PC-3 (cell line): ENCODE results near the gene FBXL15. TPM values are rescaled to one million over a fixed set of nuclear protein-coding genes. Genes with fewer than 3 reads are reported as not detected.

Source experiments
- ATAC-seq: fragments of 200-7000 bp; cut with Tn5 transposase; 2 replicates; pipeline ENCODE4 v1.9.1; 2020; ENCODE audit warnings: mild to moderate bottlenecking, moderate library complexity
- BruUV-seq: library from RNA; stranded (reverse); fragments of 400-500 nt; replicated peaks from 2 replicates; lab custom pipeline; 2021; lab: Mats Ljungman, UMichigan
- CTCF ChIA-PET: fragments of 300-600 bp; sonication (Branson Sonifier 250); formaldehyde crosslinking; loops from one replicate; lab custom pipeline; 2022; ENCODE audit warnings: antibody characterized with exemption; lab: Charles Lee
- POLR2A ChIA-PET: fragments of 300-600 bp; sonication (Branson Sonifier 250); formaldehyde crosslinking; loops from one replicate; lab custom pipeline; 2022; ENCODE audit warnings: antibody characterized with exemption; ENCODE audit not compliant: unreplicated experiment; lab: Charles Lee
- DNase-seq: peaks from one replicate; pipeline ENCODE4 v3.0.0-alpha.2; 2015
- H2AFZ ChIP-seq: fragments of 300-600 bp; sonication (generic); 2 replicates; pipeline ENCODE4 v1.6.0; 2016; ENCODE audit warnings: antibody characterized with exemption, low read length
- H3F3A ChIP-seq: fragments of 300-600 bp; sonication (generic); one replicate; pipeline ENCODE4 v1.6.0; 2017; ENCODE audit warnings: antibody characterized with exemption, low read length, control low read depth, mild to moderate bottlenecking; ENCODE audit not compliant: unreplicated experiment
- H3K27ac ChIP-seq: fragments of 300-600 bp; sonication (generic); 2 replicates; pipeline ENCODE4 v1.5.1; 2016; ENCODE audit warnings: mild to moderate bottlenecking, low read length
- H3K27me3 ChIP-seq: fragments of 300-600 bp; sonication (generic); 2 replicates; pipeline ENCODE4 v1.6.1; 2016; ENCODE audit warnings: low read length, mixed read lengths
- H3K36me3 ChIP-seq: fragments of 300-600 bp; sonication (generic); 2 replicates; pipeline ENCODE4 v1.6.1; 2016; ENCODE audit warnings: low read depth, mixed run types, low read length, mixed read lengths
- H3K4me1 ChIP-seq: fragments of 300-600 bp; sonication (generic); 2 replicates; pipeline ENCODE4 v1.5.1; 2016; ENCODE audit warnings: low read length; ENCODE audit not compliant: insufficient read depth
- H3K4me2 ChIP-seq: fragments of 300-600 bp; sonication (generic); 2 replicates; pipeline ENCODE4 v1.6.0; 2016; ENCODE audit warnings: low read length
- H3K4me3 ChIP-seq: fragments of 300-600 bp; sonication (generic); 2 replicates; pipeline ENCODE4 v1.5.1; 2016; ENCODE audit warnings: mild to moderate bottlenecking, low read length, mixed read lengths
- H3K79me2 ChIP-seq: fragments of 300-600 bp; sonication (generic); 2 replicates; pipeline ENCODE4 v1.6.1; 2017; ENCODE audit warnings: low read length, mixed read lengths
- H3K9ac ChIP-seq: fragments of 300-600 bp; sonication (generic); 2 replicates; pipeline ENCODE4 v1.6.0; 2016; ENCODE audit warnings: mild to moderate bottlenecking, low read length
- H3K9me2 ChIP-seq: fragments of 300-600 bp; sonication (generic); replicated peaks from 2 replicates; pipeline ENCODE4 v1.6.1; 2016; ENCODE audit warnings: mixed run types, low read length, mixed read lengths
- H3K9me3 ChIP-seq: fragments of 300-600 bp; sonication (generic); 2 replicates; pipeline ENCODE4 v1.6.1; 2016; ENCODE audit warnings: low read length, mixed read lengths
- H4K20me1 ChIP-seq: fragments of 300-600 bp; sonication (generic); 2 replicates; pipeline ENCODE4 v1.6.1; 2016; ENCODE audit warnings: low read length, mixed read lengths
- EZH2 ChIP-seq: fragments of 300-600 bp; sonication (generic); IDR thresholded peaks from one replicate; pipeline ENCODE4 v1.6.1; 2017; ENCODE audit warnings: antibody characterized with exemption, mild to moderate bottlenecking, low read length; ENCODE audit not compliant: unreplicated experiment
- EZH2phosphoT487 ChIP-seq: fragments of 300-600 bp; sonication (generic); IDR thresholded peaks from 2 replicates; pipeline ENCODE4 v1.6.1; 2018; ENCODE audit warnings: mild to moderate bottlenecking, antibody characterized with exemption, low read length, borderline replicate concordance
- intact Hi-C: fragments of 100-400 bp; cut with micrococcal nuclease; formaldehyde crosslinking; loops from 2 replicates; pipeline ENCODE4 v1.9.0; 2023
- total RNA-seq: library from RNA; depleted of rRNA; stranded (reverse); fragments of >200 nt; gene quantifications from 2 replicates; pipeline ENCODE4 v1.2.3, GENCODE V29; 2014
- TF ChIP-seq, protein P1 (sequence below): fragments of 300-600 bp; sonication (generic); conservative IDR thresholded peaks from 2 replicates; pipeline ENCODE4 v1.5.1; 2017; ENCODE audit warnings: antibody characterized with exemption, low read depth, mild to moderate bottlenecking, low read length

Gene FBXL15
- total RNA-seq, 1 experiment from 2014 or later, result 12.7 TPM

DNA sequence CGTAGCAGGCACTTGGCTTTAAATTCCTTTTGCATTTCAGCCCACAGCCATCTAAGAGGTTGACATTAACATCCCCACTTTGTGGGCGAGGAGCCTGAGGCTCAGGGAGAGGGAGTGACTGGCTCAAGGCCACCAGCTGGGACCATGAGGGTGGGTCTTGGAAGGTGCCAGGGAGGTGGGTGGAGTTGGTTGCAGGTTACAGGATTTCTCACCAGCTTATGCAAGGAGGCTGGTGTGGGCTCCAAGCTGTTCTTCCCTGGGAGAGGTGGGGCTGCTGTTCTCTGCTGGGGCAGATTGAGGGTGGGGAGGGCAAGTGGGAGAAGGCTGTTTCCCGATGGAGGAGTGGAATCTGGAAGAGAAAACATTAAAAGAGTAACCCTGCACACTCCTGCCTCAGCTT is 44.8 kb downstream of the FBXL15 start:
- H3F3A ChIP-seq, result no peaks in the 10 kb centered on the region
- ATAC-seq, result no peak

DNA sequence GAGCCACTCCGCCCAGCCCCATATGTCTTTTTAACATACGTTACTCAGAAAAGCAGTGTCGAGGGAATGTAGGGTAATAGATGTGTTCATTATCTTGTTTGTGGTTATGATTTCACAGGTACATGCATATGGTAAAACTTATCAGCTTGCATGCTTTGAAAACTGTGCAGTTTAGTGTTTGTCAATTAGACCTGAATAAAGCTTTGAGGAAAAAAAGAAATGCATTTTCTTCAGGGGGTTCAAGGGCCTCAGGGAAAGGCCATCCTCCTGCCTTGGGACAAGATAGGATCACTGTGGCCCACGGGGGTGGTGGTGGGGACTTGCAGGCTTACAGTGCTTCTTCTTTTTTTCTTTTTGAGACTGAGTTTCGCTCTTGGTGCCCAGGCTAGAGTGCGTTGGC is 46.7 kb downstream of the FBXL15 start:
- Histone ChIP-seq H3K27ac (no peak overlapping the region), H3K4me3 (no peak overlapping the region), H3F3A (no peaks in the 10 kb centered on the region), H2AFZ (no peak overlapping the region), H3K79me2 (no peaks in the 10 kb centered on the region), H4K20me1 (no peaks in the 10 kb centered on the region), H3K9me2 (no peaks in the 10 kb centered on the region), H3K27me3 (no peaks in the 10 kb centered on the region), H3K4me1 (no peaks in the 10 kb centered on the region), H3K4me2 (no peak overlapping the region), H3K36me3 (no peaks in the 10 kb centered on the region), H3K9ac (no peak overlapping the region), H3K9me3 (no peaks in the 10 kb centered on the region)
- ChIA-PET CTCF (no interaction called here), POLR2A (no interaction called here)
- intact Hi-C loops, result no loop called here
- BruUV-seq, result no TSS peak
- ATAC-seq (no peak), DNase-seq (no peak)
- no peak for TF ChIP-seq EZH2phosphoT487
- TF ChIP-seq, protein P1, sequence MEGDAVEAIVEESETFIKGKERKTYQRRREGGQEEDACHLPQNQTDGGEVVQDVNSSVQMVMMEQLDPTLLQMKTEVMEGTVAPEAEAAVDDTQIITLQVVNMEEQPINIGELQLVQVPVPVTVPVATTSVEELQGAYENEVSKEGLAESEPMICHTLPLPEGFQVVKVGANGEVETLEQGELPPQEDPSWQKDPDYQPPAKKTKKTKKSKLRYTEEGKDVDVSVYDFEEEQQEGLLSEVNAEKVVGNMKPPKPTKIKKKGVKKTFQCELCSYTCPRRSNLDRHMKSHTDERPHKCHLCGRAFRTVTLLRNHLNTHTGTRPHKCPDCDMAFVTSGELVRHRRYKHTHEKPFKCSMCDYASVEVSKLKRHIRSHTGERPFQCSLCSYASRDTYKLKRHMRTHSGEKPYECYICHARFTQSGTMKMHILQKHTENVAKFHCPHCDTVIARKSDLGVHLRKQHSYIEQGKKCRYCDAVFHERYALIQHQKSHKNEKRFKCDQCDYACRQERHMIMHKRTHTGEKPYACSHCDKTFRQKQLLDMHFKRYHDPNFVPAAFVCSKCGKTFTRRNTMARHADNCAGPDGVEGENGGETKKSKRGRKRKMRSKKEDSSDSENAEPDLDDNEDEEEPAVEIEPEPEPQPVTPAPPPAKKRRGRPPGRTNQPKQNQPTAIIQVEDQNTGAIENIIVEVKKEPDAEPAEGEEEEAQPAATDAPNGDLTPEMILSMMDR, result no peak
- TF ChIP-seq EZH2, result no peak

More for the DNA sequence above, 44.8 kb downstream of the FBXL15 start:
- H3K27me3 ChIP-seq, result no peaks in the 10 kb centered on the region
- TF ChIP-seq EZH2, result no peak
- no peak for TF ChIP-seq EZH2phosphoT487
- TF ChIP-seq, protein P1, result no peak
- H4K20me1 ChIP-seq, result no peaks in the 10 kb centered on the region
- peaks cover 6% of the 10 kb centered on the region; the same call in 1 of the 2 replicates for H3K4me1 ChIP-seq
- intact Hi-C loops, result no loop called here
- no peak overlapping the region for H3K27ac ChIP-seq
- no peaks in the 10 kb centered on the region for H3K79me2 ChIP-seq
- ChIA-PET CTCF (no interaction called here), POLR2A (no interaction called here)
- H3K4me2 ChIP-seq, result no peak overlapping the region
- no peak overlapping the region for H3K9ac ChIP-seq
- H3K9me2 ChIP-seq, result no peaks in the 10 kb centered on the region
- H3K4me3 ChIP-seq, result no peak overlapping the region
- no peak overlapping the region for H2AFZ ChIP-seq
- no peaks in the 10 kb centered on the region for H3K36me3 ChIP-seq
- no TSS peak for BruUV-seq
- DNase-seq, result no peak
- no peaks in the 10 kb centered on the region for H3K9me3 ChIP-seq

DNA sequence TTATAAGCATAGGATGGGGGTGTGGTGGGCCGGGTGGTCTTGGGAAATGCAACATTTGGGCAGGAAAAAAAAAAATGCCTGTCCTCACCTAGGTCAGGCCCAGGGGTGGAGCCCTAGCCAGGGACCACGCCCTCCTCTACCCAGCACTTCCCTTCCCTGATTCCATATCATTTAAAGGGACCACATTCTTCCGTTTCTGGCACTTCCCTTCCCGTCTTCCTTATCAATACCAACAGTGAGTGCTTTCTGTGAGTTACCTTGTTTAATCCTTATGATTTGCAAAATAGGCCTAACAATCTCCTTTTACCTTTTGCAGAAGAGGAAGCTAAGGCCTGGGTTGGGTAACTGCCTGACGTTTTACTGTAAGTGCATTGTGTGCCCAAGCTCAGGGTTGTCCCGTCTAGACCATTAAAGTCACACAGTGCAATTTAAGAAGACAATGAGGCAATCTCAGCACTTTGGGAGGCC is 47.4 kb downstream of the FBXL15 start:
- Histone ChIP-seq H3K27me3 (no peaks in the 10 kb centered on the region), H3K79me2 (no peaks in the 10 kb centered on the region), H3K9me3 (no peaks in the 10 kb centered on the region), H3K4me2 (no peak overlapping the region), H4K20me1 (no peaks in the 10 kb centered on the region), H3F3A (no peaks in the 10 kb centered on the region), H3K4me3 (no peak overlapping the region), H3K9ac (no peak overlapping the region), H3K4me1 (no peaks in the 10 kb centered on the region), H3K36me3 (no peaks in the 10 kb centered on the region), H2AFZ (no peak overlapping the region), H3K27ac (no peak overlapping the region), H3K9me2 (no peaks in the 10 kb centered on the region)
- intact Hi-C loops, result no loop called here
- POLR2A ChIA-PET, result no interaction called here
- DNase-seq (no peak), ATAC-seq (no peak)
- CTCF ChIA-PET, result no interaction called here
- TF ChIP-seq EZH2 (no peak), EZH2phosphoT487 (no peak)
- TF ChIP-seq, protein P1, result no peak
- no TSS peak for BruUV-seq
